Stimulated activated CD8-positive, alpha-beta memory T cell treated with anti-CD3 and anti-CD28 coated beads, Interleukin-7, amount 100 ng/mL, for 1 hour (primary cell): ENCODE data around the gene SAMD4A.

Experiments used
- DNase-seq, 2 donors: peaks; one replicate each; pipeline ENCODE4 v3.0.0-alpha.2; 2020; ENCODE audit warnings: low read depth in 2 of 2

The SAMD4A gene

GRCh38 chr14:54653712-54654469 lies 87.0 kb downstream of the SAMD4A start:
- DNase-seq = no peak

GRCh38 chr14:54654605-54655004 lies 87.7 kb downstream of the SAMD4A start:
- DNase-seq = no peak

GRCh38 chr14:54658836-54659235 lies 91.9 kb downstream of the SAMD4A start:
- no peak for DNase-seq

GRCh38 chr14:54659365-54659764 lies 92.4 kb downstream of the SAMD4A start:
- DNase-seq = no peak

- DNase-seq = no peak
Measured at GRCh38 chr14:54660604-54661111, 93.7 kb downstream of the SAMD4A start.

GRCh38 chr14:54662491-54663133 lies 95.7 kb downstream of the SAMD4A start:
- no peak for DNase-seq

GRCh38 chr14:54664961-54665360 lies 98.0 kb downstream of the SAMD4A start:
- no peak for DNase-seq

GRCh38 chr14:54665946-54666345 lies 99.0 kb downstream of the SAMD4A start:
- DNase-seq = no peak

GRCh38 chr14:54667026-54667744 lies 100.3 kb downstream of the SAMD4A start:
- no peak for DNase-seq

GRCh38 chr14:54667764-54668163 lies 100.8 kb downstream of the SAMD4A start:
- no peak for DNase-seq

- peak in 1 of 2 donors; percentile 17 for DNase-seq
Measured at GRCh38 chr14:54669721-54670561, 103.0 kb downstream of the SAMD4A start.

- DNase-seq = no peak
Measured at GRCh38 chr14:54671537-54671936, 104.6 kb downstream of the SAMD4A start.

- DNase-seq = no peak
Measured at GRCh38 chr14:54672181-54672580, 105.3 kb downstream of the SAMD4A start.

GRCh38 chr14:54672688-54673087 lies 105.8 kb downstream of the SAMD4A start:
- DNase-seq = no peak

- DNase-seq = no peak
Measured at GRCh38 chr14:54673193-54674045, 106.5 kb downstream of the SAMD4A start.

- DNase-seq = no peak
Measured at GRCh38 chr14:54674046-54674741, 107.3 kb downstream of the SAMD4A start.

- no peak for DNase-seq
Measured at GRCh38 chr14:54675236-54676128, 108.6 kb downstream of the SAMD4A start.

GRCh38 chr14:54676812-54677708 lies 110.1 kb downstream of the SAMD4A start:
- DNase-seq = no peak
